Measurements from ENCODE around the gene PAEP.

DNA sequence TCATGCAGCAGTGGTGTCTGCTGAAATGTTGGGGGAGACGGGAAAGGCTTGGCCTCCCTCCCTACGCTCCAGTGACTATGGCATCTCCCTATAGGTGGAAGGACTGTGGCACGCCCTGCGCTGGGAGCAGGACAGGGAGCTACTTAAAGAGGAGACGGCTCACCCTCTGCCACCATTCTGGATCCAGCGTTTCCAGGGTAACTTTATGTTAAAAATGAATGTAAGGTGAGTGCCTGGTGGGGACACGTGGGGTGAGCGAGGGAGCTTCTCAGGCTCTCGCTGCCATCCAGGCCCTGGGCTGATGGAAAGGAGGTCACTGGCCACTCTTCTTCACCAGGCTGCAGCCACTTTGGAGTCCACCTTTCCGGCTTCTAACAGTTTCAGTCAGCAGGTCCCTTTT is 15.7 kb downstream of the PAEP start:
- TF ChIP-seq, protein P1, sequence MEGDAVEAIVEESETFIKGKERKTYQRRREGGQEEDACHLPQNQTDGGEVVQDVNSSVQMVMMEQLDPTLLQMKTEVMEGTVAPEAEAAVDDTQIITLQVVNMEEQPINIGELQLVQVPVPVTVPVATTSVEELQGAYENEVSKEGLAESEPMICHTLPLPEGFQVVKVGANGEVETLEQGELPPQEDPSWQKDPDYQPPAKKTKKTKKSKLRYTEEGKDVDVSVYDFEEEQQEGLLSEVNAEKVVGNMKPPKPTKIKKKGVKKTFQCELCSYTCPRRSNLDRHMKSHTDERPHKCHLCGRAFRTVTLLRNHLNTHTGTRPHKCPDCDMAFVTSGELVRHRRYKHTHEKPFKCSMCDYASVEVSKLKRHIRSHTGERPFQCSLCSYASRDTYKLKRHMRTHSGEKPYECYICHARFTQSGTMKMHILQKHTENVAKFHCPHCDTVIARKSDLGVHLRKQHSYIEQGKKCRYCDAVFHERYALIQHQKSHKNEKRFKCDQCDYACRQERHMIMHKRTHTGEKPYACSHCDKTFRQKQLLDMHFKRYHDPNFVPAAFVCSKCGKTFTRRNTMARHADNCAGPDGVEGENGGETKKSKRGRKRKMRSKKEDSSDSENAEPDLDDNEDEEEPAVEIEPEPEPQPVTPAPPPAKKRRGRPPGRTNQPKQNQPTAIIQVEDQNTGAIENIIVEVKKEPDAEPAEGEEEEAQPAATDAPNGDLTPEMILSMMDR (IDR thresholded peaks at IDR 0.05), result no peak
- TF ChIP-seq EP300 (IDR thresholded peaks at IDR 0.05; ENCODE audit: low read depth), result no peak
